Activated naive CD4-positive, alpha-beta T cell treated with anti-CD3 and anti-CD28 coated beads, Interleukin-2, amount 50 U/mL, for 72 hours (primary cell): Measurements from ENCODE around the gene GRHL3. TPM values are rescaled to one million over a fixed set of nuclear protein-coding genes. Genes with fewer than 3 reads are reported as not detected.

Source experiments
- ATAC-seq, 2 donors: fragments of 150-1000 bp; cut with Tn5 transposase; 2 replicates each; pipeline ENCODE4 v1.10.0; 2021; ENCODE audit warnings: mild to moderate bottlenecking in 2 of 2, moderate library complexity in 2 of 2
- DNase-seq, 2 donors: peaks; one replicate each; pipeline ENCODE4 v3.0.0; 2021 to 2022; ENCODE audit warnings: low spot score in 2 of 2
- H3K27ac Mint-ChIP-seq, 2 donors: one replicate each; pipeline ENCODE4 v1.8.0; 2022; ENCODE audit warnings: mild to moderate bottlenecking in 2 of 2, mixed read lengths in 2 of 2
- H3K36me3 Mint-ChIP-seq, 2 donors: one replicate each; pipeline ENCODE4 v1.8.0; 2022; ENCODE audit warnings: mixed read lengths in 2 of 2
- H3K9me3 Mint-ChIP-seq, 2 donors: one replicate each; pipeline ENCODE4 v1.8.0; 2022; ENCODE audit warnings: mixed read lengths in 2 of 2
- total RNA-seq, 2 donors: library from RNA; stranded (reverse); gene quantifications; one replicate each; pipeline ENCODE4 v1.2.3, GENCODE V29; 2022

GRHL3 gene
- total RNA-seq, 2 donors from 2014 or later, result not detected

DNA sequence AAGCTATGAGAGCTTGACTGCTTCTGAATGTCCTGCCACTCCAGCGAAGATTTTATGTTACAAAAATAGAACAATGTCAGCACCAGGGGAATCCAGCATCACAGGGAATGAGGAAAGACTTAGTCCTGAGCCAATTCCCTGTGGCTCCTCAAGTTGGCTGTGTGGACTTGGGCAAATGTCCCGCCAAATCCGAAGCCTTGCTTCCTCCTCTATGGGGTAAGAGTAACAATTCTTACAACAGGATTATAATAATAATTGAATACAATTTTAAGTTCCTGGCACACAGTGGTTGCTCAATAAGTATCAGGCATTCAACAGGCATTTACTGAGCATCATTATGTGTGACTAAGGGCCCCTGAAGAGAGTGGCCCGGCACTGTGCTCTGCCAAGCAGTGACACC is 50.0 kb downstream of the GRHL3 start:
- Mint-ChIP-seq H3K27ac (no peak overlapping the region), H3K36me3 (no peaks in the 10 kb centered on the region), H3K9me3 (no peaks in the 10 kb centered on the region)
- DNase-seq, result no peak
- ATAC-seq, result no peak

DNA sequence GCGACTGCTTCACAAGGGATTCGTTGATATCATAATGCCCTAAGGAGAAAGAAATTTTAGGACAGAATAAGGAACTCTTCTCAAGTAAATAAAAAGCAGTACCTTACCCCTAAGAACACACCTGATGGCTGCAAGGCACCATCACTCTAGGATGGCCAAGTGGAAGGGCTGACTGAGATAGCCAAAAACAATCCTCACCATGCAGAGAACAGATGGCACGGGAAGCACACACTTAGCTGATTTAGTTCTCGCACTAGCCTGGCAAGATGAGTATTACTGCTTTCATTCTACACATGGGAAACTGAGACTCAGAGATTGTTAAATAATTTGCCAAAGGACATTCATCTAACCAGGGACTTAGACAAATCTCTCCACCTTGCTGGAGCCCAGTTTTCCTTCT is 50.6 kb downstream of the GRHL3 start:
- no peak for DNase-seq
- no peak for ATAC-seq
- Mint-ChIP-seq H3K9me3 (no peaks in the 10 kb centered on the region), H3K36me3 (no peaks in the 10 kb centered on the region), H3K27ac (no peak overlapping the region)

DNA sequence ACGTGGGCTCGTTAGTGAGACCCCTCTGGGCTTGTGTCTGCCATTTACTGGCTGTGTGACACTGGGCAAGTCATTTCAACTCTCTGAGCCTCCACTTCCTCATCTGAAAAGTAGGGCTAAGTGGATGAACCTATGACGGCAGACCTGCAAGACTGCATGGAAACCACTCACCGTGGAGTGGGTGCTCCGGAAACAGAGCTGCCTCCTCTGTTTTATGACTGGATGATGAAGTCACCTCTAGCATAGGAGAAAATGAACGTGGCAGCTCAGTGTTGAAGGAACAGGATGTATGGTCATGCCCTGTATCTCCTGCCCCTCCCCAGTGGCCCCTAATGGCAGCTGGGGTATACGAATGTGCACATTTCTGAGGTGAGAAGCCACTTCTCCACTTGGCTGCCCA is 53.9 kb downstream of the GRHL3 start:
- H3K9me3 Mint-ChIP-seq, result no peaks in the 10 kb centered on the region
- peak in 1 of 2 donors; percentile 24 for ATAC-seq
- H3K27ac Mint-ChIP-seq, result no peak overlapping the region
- DNase-seq, result no peak
- H3K36me3 Mint-ChIP-seq, result no peaks in the 10 kb centered on the region

DNA sequence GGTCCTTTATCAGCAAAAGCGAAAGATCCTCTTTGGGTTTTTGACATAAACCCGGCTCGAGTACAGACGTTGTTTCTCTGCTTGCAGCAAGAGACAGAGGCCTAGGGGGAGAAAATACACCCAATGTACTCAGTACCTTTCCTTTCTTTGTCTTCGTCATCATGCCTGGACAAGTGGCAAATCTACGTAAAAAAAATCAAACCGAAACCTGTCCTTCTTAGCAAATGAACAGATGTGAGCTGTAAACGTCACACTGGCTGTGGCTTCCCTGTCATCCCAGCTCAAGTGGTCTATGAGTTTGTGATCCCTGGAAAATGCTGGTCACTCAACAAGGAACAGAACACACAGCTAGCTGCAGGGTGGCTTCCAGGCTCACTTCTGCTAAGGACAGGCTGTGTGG is 54.6 kb downstream of the GRHL3 start:
- Mint-ChIP-seq H3K36me3 (no peaks in the 10 kb centered on the region), H3K9me3 (no peaks in the 10 kb centered on the region), H3K27ac (peak overlapping the region in 1 of 2 donors; percentile 5)
- no peak for ATAC-seq
- DNase-seq, result no peak

DNA sequence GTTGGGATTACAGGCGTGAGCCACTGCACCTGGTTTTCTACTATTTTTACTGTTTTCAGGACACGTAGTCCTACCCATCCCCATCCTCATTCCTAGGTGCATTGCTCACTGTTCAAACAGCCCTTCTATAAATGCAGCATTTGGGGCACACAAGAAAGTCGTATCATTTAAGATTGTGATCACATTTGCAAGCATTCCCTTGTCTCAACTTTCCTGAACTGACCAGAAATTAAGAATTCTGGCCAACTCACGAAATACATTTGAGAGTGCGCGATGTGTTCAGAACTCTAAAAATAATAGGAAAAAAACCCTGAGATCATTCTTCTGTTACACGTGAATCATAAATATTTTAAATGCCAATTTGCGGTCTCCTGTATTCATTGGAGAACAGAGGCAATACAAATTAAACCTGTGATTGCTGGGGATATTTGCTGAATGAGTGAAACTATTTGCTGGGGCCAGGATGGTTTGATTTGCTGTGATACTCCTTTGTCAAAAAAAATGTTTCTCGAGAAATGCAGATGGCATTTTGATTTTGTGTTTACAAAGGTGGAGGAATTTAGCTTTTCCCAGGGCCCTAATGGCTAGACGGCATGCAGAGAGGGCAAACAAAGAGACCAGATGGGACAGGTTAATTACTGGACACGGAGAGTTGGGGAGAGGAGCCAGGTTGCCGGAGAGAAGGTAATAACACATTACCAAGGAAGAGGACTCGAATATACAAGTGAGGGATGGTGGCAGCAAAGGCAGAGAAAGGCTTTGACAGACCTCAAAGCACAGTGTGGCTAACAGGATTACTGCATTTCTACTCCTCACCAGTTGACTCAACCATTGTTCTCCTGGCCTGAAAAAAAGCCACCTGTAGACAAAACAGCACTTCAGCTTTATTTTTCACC is 56.0 kb downstream of the GRHL3 start:
- H3K9me3 Mint-ChIP-seq, result no peaks in the 10 kb centered on the region
- no peaks in the 10 kb centered on the region for H3K36me3 Mint-ChIP-seq
- ATAC-seq, result no peak
- peak overlapping the region in 1 of 2 donors; percentile 25 for H3K27ac Mint-ChIP-seq
- no peak for DNase-seq

DNA sequence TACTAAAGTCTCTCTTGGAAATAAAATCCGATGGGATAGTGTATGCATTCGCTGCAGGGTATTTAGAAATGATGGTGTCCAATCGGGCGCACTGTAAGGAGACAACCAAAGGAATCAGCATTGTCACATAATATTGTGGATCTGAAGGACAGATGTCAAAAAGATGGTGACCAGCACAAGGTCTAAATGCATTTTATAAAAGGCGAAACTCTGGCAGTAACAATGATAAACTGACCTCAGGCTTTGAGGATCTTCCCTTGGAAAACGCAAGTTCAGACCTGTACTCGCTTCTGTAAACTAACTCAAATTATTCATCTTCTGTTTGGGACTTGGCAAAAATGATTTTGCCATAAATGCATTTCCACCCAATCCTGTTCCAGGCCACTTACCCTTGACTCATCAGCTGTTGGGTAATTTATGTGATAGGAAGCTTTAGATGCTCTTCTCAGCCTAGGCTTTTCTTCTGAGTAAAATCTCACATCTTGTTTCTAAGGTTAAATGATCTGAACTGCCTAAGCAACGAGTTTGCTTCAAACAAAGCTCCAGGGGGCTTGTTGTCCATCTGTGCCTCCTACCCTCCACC is 60.7 kb downstream of the GRHL3 start:
- no peak overlapping the region for H3K27ac Mint-ChIP-seq
- peaks cover 0 to 5% of the 10 kb centered on the region in 2 donors for H3K36me3 Mint-ChIP-seq
- DNase-seq (no peak), ATAC-seq (no peak)
- H3K9me3 Mint-ChIP-seq, result no peaks in the 10 kb centered on the region

DNA sequence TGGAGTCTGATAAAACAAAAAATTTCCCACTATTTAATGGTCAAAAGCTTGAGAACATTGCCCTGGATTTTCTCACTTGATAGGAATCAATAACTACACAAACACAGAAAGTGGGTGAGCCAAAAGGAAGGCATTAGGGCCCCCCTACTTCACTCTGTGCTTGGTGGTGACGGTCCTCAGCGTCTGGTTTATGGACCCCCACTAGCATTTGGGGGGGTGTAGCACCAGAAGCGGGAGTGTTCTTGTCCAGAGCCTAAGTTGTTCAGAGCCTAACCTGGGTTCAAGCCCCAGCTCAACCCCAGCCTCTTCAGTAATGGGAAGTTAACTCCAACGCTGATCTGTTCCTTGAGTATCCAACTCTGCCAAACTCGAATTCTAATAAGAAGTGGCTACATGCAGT is 61.4 kb downstream of the GRHL3 start:
- ATAC-seq (no peak), DNase-seq (no peak)
- H3K27ac Mint-ChIP-seq, result no peak overlapping the region
- H3K9me3 Mint-ChIP-seq, result no peaks in the 10 kb centered on the region
- H3K36me3 Mint-ChIP-seq, result peaks cover 0 to 5% of the 10 kb centered on the region in 2 donors

DNA sequence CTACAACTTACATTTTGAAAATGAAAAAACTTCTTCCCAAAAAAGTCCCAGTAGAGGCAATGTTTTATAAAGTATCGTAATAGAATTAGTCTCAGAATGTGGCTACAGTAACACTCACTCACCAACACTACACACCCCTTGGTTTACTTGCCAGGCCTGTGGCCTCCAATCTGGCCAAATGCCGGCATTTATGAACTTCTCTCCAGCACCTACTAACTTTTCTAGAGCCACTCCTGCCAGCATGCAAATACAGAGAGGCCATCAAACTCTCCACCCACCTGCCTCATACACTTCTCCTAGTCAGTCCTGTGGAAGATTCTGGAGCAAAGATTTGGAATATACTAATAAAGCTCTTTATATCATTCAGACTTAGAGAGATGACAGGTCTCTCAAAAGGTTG is 62.1 kb downstream of the GRHL3 start:
- no peak overlapping the region for H3K27ac Mint-ChIP-seq
- ATAC-seq (no peak), DNase-seq (no peak)
- no peaks in the 10 kb centered on the region for H3K9me3 Mint-ChIP-seq
- H3K36me3 Mint-ChIP-seq, result peaks cover 0 to 5% of the 10 kb centered on the region in 2 donors

DNA sequence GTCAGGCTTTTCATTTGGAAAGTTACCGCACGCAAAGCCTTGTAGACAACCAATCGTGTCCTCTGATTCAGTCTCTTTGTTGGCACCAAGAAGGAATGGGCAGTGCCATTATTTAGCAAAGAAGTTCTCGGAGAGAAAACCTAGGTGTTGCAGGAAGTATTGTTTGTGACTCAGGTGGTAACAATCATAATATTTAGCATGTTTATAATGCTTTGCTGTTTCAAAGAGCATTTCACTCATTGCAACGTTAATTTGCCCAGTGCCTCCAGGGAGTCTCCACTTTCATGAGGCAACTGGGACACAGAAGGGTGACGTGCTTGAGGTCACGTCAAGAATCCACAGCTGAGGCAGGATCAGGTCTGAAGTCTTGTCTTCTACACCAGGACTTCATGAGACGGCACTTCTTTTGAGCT is 63.0 kb downstream of the GRHL3 start:
- H3K9me3 Mint-ChIP-seq, result no peaks in the 10 kb centered on the region
- DNase-seq, result no peak

DNA sequence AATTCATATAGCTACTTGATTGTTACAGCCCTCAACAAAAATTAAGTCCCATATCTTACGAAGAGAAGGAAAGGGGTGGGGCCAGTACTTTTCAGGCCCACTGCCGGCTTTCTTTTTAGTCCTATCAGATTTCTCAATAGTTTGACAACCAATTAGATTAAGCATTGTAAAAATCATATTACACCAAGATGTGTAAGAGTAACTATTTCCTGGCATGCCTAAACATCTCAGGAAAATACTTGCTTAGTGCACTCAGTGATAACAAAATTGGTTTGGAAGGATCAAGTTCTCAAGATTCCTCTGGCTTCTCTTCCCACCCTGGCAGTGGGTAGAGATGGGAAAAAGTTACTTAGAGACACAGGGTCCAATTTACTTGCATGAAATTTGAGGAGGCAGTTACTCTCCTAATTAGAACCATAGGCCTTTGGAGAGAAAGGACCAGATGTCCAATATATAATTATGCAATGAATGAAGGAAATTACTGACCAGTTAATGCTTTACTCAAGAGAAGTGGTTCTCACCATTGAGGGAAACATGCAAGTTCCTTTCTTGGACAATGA is 64.3 kb downstream of the GRHL3 start:
- Mint-ChIP-seq H3K36me3 (peaks cover 5 to 9% of the 10 kb centered on the region in 2 donors), H3K9me3 (no peaks in the 10 kb centered on the region), H3K27ac (no peak overlapping the region)
- ATAC-seq, result no peak
- no peak for DNase-seq

More for the DNA sequence above, 63.0 kb downstream of the GRHL3 start:
- no peak overlapping the region for H3K27ac Mint-ChIP-seq
- H3K36me3 Mint-ChIP-seq, result peaks cover 5 to 9% of the 10 kb centered on the region in 2 donors
- no peak for ATAC-seq

DNA sequence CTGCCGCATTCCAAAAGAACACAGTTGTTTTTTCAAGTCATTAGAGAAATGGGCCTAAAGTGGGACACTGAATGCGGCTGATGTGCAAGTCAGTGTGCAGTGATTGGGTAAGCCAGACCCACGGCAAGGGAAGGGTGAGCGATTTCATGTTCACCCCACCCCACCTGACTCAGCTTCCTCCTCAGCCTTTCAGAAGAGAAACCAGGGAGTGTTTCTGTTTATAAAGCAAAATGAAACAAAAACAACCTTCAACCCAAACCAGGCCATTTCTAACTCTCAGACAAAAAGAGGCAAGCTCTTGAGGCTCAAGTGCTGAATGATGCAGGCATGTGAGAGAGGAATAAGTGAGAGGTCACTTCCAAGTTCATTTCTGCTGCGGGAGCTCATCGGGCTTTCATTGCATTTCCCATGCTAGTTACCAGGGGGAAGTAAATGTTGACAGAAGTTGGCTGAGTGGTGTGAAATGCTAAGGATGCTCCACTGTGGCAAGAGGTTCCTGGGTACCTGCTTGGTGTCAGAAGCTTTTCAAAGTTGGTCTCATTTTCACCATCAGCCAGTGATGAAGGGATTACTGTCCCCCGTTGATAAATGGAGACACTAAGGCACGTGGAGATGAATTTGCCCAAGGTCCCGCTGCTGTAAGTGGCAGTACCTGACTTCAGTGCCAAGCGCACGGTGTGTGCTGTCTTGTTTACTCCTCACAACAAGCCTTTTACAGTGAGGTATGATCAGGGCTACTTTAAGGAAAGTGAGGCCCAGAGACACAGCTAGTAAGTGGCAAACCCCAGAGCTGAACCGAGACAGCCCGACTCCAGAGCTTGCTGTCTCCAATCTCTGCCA is 65.3 kb downstream of the GRHL3 start:
- ATAC-seq, result peak; percentile 71 to 88
- DNase-seq, result peak in 1 of 2 donors; percentile 50
- no peaks in the 10 kb centered on the region for H3K9me3 Mint-ChIP-seq
- peak overlapping the region in 1 of 2 donors; percentile 79 for H3K27ac Mint-ChIP-seq
- H3K36me3 Mint-ChIP-seq, result peaks cover 6 to 9% of the 10 kb centered on the region in 2 donors

DNA sequence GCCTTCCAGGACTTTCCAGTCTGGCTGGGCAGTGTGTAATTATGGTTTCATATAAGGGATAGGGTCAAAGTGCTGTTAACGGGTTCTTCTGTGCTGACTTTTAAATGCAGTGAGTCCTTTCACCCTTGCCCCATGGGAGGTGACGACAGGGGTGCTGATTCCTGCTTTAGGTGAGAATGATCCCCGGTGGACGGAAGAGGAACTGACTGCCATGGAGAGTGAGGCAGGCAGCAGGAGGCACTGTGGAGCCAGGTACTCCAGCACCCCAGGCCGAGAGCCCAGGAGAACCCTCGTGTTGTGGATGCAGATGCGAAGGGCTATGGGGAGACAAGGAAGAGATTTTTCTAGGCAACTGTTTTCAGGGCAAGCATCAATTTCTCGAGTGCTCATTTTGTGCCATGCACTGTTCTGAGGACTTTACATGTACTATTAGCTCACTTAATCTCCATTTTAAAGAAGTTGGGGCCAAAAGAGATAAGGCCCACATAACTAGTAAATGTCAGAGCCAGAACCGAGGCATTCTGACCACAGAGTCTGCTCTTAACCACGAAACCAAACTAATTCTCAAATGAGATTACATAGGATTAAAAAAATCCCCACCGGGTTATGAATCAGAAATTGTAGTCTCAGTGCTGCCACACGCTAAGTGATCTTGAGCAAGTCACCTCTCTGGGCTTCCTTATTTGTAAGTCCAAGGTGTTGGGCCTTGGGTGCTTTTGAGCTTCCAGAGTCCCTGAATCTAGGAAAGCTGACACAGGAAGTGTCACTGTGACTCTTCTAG is 66.2 kb downstream of the GRHL3 start:
- H3K27ac Mint-ChIP-seq, result no peak overlapping the region
- DNase-seq, result peak in 1 of 2 donors; percentile 50
- peak; percentile 72 to 82 for ATAC-seq
- H3K36me3 Mint-ChIP-seq, result peaks cover 9 to 13% of the 10 kb centered on the region in 2 donors
- no peaks in the 10 kb centered on the region for H3K9me3 Mint-ChIP-seq

DNA sequence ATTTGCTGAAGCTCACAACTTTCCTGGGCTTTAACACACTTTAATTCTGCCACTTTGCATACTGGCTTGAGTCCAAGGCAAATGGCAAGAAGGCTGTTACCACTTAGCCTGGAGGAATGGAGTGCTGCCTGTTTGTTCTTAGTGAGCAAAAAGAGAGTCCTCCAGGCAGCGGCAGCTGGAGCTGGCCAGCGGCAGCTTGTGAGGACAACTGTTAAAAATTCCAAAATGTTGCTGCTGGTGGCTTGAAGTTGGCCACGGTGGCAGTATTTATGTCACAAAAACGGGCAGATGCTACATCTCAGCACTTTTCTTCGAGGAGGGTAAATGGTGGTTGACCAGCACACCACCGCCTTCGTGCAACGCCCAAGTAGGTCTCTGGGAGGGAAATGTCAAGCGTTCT is 67.1 kb downstream of the GRHL3 start:
- H3K9me3 Mint-ChIP-seq, result no peaks in the 10 kb centered on the region
- H3K27ac Mint-ChIP-seq, result no peak overlapping the region
- peaks cover 9 to 13% of the 10 kb centered on the region in 2 donors for H3K36me3 Mint-ChIP-seq
- ATAC-seq (no peak), DNase-seq (no peak)

DNA sequence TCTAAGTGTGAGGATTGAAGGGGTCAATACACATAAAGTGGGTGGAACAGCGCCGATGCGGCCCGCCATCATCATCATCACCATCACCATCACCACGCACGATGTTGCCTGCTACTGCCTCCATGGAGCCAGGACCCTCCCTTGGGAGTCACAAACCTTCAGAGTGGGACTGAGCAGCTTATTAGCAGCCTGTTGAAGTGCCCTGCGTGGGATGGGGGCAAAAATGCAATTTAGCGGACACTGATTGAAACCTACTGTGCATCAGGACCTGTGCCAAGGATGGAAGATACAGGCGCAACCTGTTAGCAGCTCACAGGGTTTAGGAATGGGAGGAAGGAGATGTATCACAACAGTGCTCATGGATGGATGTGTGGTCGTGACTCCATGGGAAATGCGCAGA is 67.8 kb downstream of the GRHL3 start:
- no peak for DNase-seq
- no peaks in the 10 kb centered on the region for H3K9me3 Mint-ChIP-seq
- ATAC-seq, result no peak
- H3K27ac Mint-ChIP-seq, result no peak overlapping the region
- peaks cover 9 to 13% of the 10 kb centered on the region in 2 donors for H3K36me3 Mint-ChIP-seq

DNA sequence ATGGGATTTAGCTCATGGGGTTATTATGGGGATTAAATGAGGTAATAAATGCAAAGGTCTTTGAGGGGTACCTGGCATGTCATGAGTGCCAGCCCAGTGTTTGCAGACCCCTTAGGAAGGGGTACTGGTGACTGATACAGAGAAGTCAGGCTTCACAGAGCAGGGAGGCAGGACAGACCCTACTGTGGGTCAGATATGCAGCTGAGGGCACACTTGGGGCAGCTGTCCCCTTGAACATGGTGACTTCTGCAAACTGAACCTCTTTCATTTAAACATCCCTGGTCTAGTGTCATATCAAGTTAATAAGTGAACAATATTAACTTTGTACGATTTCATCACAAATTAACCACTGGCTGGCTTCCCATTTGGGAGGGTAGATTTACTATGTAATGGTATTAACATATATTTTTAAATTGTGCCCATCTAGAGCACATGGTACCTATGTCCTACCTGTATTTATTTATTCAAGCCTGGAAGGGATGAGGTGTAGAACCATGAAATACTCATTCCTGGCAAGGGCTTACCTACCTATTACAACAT is 68.5 kb downstream of the GRHL3 start:
- H3K9me3 Mint-ChIP-seq, result no peaks in the 10 kb centered on the region

More for the DNA sequence above, 68.5 kb downstream of the GRHL3 start:
- Mint-ChIP-seq H3K36me3 (peaks cover 9 to 13% of the 10 kb centered on the region in 2 donors), H3K27ac (no peak overlapping the region)
- DNase-seq (no peak), ATAC-seq (no peak)
